GM23338 (cell line): ENCODE data around the gene PASK. TPM values are rescaled to one million over a fixed set of nuclear protein-coding genes. Genes with fewer than 3 reads are reported as not detected.

Experiments used
- ATAC-seq: fragments of 200-7000 bp; cut with Tn5 transposase; 3 replicates; pipeline ENCODE4 v1.9.1; 2020
- DNase-seq: peaks from one replicate; pipeline ENCODE4 v3.0.0-alpha.2; 2015; ENCODE audit warnings: low spot score
- H2AFZ ChIP-seq: fragments of 200-600 bp; sonication (generic); 2 replicates; pipeline ENCODE4 v1.8.0; 2016; ENCODE audit warnings: antibody characterized with exemption, mild to moderate bottlenecking, moderate library complexity
- H3F3A ChIP-seq: fragments of 200-600 bp; sonication (generic); replicated peaks from 2 replicates; pipeline ENCODE4 v1.8.0; 2017; ENCODE audit warnings: antibody characterized with exemption, mixed run types, low read depth
- H3K27ac ChIP-seq: fragments of 200-600 bp; sonication (generic); 2 replicates; pipeline ENCODE4 v1.6.1; 2016; ENCODE audit warnings: low read depth
- H3K27me3 ChIP-seq: fragments of 200-600 bp; sonication (generic); 2 replicates; pipeline ENCODE4 v1.8.0; 2016; ENCODE audit warnings: mild to moderate bottlenecking, mixed run types, moderate library complexity; ENCODE audit not compliant: insufficient read depth
- H3K36me3 ChIP-seq: fragments of 200-600 bp; sonication (generic); 2 replicates; pipeline ENCODE4 v1.8.0; 2016; ENCODE audit warnings: mild to moderate bottlenecking; ENCODE audit not compliant: insufficient read depth
- H3K4me1 ChIP-seq: fragments of 200-600 bp; sonication (generic); 2 replicates; pipeline ENCODE4 v1.8.0; 2016; ENCODE audit warnings: mild to moderate bottlenecking, moderate library complexity; ENCODE audit not compliant: insufficient read depth
- H3K4me2 ChIP-seq: fragments of 200-600 bp; sonication (generic); 2 replicates; pipeline ENCODE4 v1.7.1; 2017; ENCODE audit warnings: mixed run types
- H3K4me3 ChIP-seq: fragments of 200-600 bp; sonication (generic); 2 replicates; pipeline ENCODE4 v1.6.1; 2016; ENCODE audit warnings: mixed run types
- H3K79me2 ChIP-seq: fragments of 200-600 bp; sonication (generic); replicated peaks from 2 replicates; pipeline ENCODE4 v1.8.0; 2017; ENCODE audit warnings: mild to moderate bottlenecking; ENCODE audit not compliant: insufficient read depth
- H3K9me2 ChIP-seq: fragments of 200-600 bp; sonication (generic); 2 replicates; pipeline ENCODE4 v1.8.0; 2017; ENCODE audit not compliant: insufficient read depth
- H4K20me1 ChIP-seq: fragments of 200-600 bp; sonication (generic); replicated peaks from 2 replicates; pipeline ENCODE4 v1.8.0; 2017; ENCODE audit warnings: mild to moderate bottlenecking; ENCODE audit not compliant: insufficient read depth
- H3K27ac Mint-ChIP-seq: 2 replicates; pipeline ENCODE4 v1.8.0; 2020; ENCODE audit warnings: inconsistent platforms, mild to moderate bottlenecking, moderate library complexity, mixed read lengths
- H3K27me3 Mint-ChIP-seq: 3 replicates; pipeline ENCODE4 v1.8.0; 2022; ENCODE audit warnings: low read depth, mild to moderate bottlenecking, moderate library complexity, mixed read lengths, inconsistent platforms; ENCODE audit not compliant: insufficient read depth, poor library complexity
- H3K36me3 Mint-ChIP-seq: 3 replicates; pipeline ENCODE4 v1.8.0; 2021; ENCODE audit warnings: low read depth, mild to moderate bottlenecking, inconsistent platforms, moderate library complexity, mixed read lengths
- H3K4me1 Mint-ChIP-seq: 3 replicates; pipeline ENCODE4 v1.8.0; 2020; ENCODE audit warnings: mild to moderate bottlenecking, inconsistent platforms, mixed read lengths
- H3K4me3 Mint-ChIP-seq: 3 replicates; pipeline ENCODE4 v1.8.0; 2021; ENCODE audit warnings: moderate library complexity, mild to moderate bottlenecking, inconsistent platforms, mixed read lengths
- H3K9me3 Mint-ChIP-seq: 3 replicates; pipeline ENCODE4 v1.8.0; 2020; ENCODE audit warnings: moderate library complexity, mild to moderate bottlenecking, inconsistent platforms, mixed read lengths
- CREB1 ChIP-seq: fragments of 250-450 bp; sonication (Bioruptor Pico); IDR thresholded peaks from 2 replicates; pipeline ENCODE4 v1.5.0; 2020; ENCODE audit warnings: low read depth, mild to moderate bottlenecking, moderate library complexity
- EZH2 ChIP-seq: fragments of 200-600 bp; sonication (generic); IDR thresholded peaks from one replicate; pipeline ENCODE4 v1.8.0; 2017; ENCODE audit warnings: antibody characterized with exemption, mild to moderate bottlenecking, low read depth; ENCODE audit not compliant: unreplicated experiment
- EZH2phosphoT487 ChIP-seq: fragments of 200-600 bp; sonication (generic); IDR thresholded peaks from one replicate; pipeline ENCODE4 v1.8.1; 2018; ENCODE audit warnings: antibody characterized with exemption; ENCODE audit not compliant: unreplicated experiment
- JUNB ChIP-seq: IDR thresholded peaks from one replicate; pipeline ENCODE4 v1.6.1; 2016; ENCODE audit warnings: antibody characterized with exemption; ENCODE audit not compliant: unreplicated experiment
- ZNF114 ChIP-seq: fragments of 250-450 bp; sonication (Bioruptor Pico); IDR thresholded peaks from 2 replicates; pipeline ENCODE4 v1.5.0; 2020; ENCODE audit warnings: mild to moderate bottlenecking, moderate library complexity
- ZNF331 ChIP-seq: fragments of 250-450 bp; sonication (Bioruptor Pico); IDR thresholded peaks from 2 replicates; pipeline ENCODE4 v1.5.0; 2020; ENCODE audit warnings: low read depth, mild to moderate bottlenecking, moderate library complexity
- polyA plus RNA-seq: library from polyadenylated mRNA; unstranded; fragments of >200 nt; fragmentation: Nextera tagmentation; extraction: Ambion mirVana; gene quantifications from 2 replicates; pipeline ENCODE4 v1.2.1, GENCODE V29; 2016
- total RNA-seq: library from RNA; depleted of rRNA; stranded (reverse); fragments of >200 nt; shearing (Covaris generic); gene quantifications from 2 replicates; pipeline ENCODE4 v1.2.3, GENCODE V29; 2014
- TF ChIP-seq, protein P1 (sequence below), 2 experiments: fragments of 200-600 bp in 1 of 2; sonication (generic) in 1 of 2; conservative IDR thresholded peaks; 2 replicates each; pipeline versions ENCODE4 v1.5.1 to v1.6.1; 2016 to 2017; ENCODE audit warnings: antibody characterized with exemption in 2 of 2, low read depth in 2 of 2, mild to moderate bottlenecking in 2 of 2, moderate library complexity in 1 of 2
- TF ChIP-seq, protein P2 (sequence below): IDR thresholded peaks from 2 replicates; pipeline ENCODE4 v1.6.1; 2016; ENCODE audit warnings: antibody characterized with exemption
- TF ChIP-seq, protein P3 (sequence below): IDR thresholded peaks from one replicate; pipeline ENCODE4 v1.6.1; 2018; ENCODE audit warnings: antibody characterized with exemption; ENCODE audit not compliant: unreplicated experiment

The PASK gene
- total and polyA plus RNA-seq, 2 experiments from 2014 or later: 12.5 to 38.4 TPM

- Mint-ChIP-seq H3K4me3 (no peak overlapping the region), H3K36me3 (peaks cover 42% of the 10 kb centered on the region), H3K9me3 (no peaks in the 10 kb centered on the region), H3K27ac (no peak overlapping the region), H3K27me3 (no peaks in the 10 kb centered on the region), H3K4me1 (no peaks in the 10 kb centered on the region)
- Histone ChIP-seq H3K27ac (no peak overlapping the region), H3K36me3 (peaks cover 14% of the 10 kb centered on the region), H3K9me2 (no peaks in the 10 kb centered on the region), H4K20me1 (no peaks in the 10 kb centered on the region; the same call in 1 of the 2 replicates), H3K4me2 (no peak overlapping the region), H3F3A (no peaks in the 10 kb centered on the region), H3K79me2 (peaks cover 22% of the 10 kb centered on the region; the same call in 1 of the 2 replicates), H2AFZ (no peak overlapping the region), H3K4me3 (no peak overlapping the region), H3K27me3 (no peaks in the 10 kb centered on the region), H3K4me1 (no peaks in the 10 kb centered on the region)
- TF ChIP-seq, protein P1, sequence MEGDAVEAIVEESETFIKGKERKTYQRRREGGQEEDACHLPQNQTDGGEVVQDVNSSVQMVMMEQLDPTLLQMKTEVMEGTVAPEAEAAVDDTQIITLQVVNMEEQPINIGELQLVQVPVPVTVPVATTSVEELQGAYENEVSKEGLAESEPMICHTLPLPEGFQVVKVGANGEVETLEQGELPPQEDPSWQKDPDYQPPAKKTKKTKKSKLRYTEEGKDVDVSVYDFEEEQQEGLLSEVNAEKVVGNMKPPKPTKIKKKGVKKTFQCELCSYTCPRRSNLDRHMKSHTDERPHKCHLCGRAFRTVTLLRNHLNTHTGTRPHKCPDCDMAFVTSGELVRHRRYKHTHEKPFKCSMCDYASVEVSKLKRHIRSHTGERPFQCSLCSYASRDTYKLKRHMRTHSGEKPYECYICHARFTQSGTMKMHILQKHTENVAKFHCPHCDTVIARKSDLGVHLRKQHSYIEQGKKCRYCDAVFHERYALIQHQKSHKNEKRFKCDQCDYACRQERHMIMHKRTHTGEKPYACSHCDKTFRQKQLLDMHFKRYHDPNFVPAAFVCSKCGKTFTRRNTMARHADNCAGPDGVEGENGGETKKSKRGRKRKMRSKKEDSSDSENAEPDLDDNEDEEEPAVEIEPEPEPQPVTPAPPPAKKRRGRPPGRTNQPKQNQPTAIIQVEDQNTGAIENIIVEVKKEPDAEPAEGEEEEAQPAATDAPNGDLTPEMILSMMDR (conservative IDR thresholded peaks at IDR 0.05; ENCODE audit: low read depth in 2 of 2): no peak
- no peak for TF ChIP-seq ZNF331 (CRISPR knock-in tag)
- TF ChIP-seq CREB1: no peak
- no peak for ATAC-seq
- no peak for DNase-seq
Measured at GRCh38 chr2:241139531-241140444, 9.5 kb downstream of the PASK start.

- no peak overlapping the region for H2AFZ ChIP-seq
- peaks cover 14% of the 10 kb centered on the region for H3K36me3 ChIP-seq
- H3K27me3 ChIP-seq: no peaks in the 10 kb centered on the region
- Mint-ChIP-seq H3K9me3 (no peaks in the 10 kb centered on the region), H3K4me1 (no peaks in the 10 kb centered on the region), H3K36me3 (peaks cover 49% of the 10 kb centered on the region), H3K27me3 (no peaks in the 10 kb centered on the region), H3K27ac (no peak overlapping the region), H3K4me3 (no peak overlapping the region)
- no peaks in the 10 kb centered on the region; the same call in 1 of the 2 replicates for H4K20me1 ChIP-seq
- ATAC-seq (no peak), DNase-seq (no peak)
- no peak overlapping the region for H3K4me2 ChIP-seq
- H3K4me1 ChIP-seq: no peaks in the 10 kb centered on the region
- no peaks in the 10 kb centered on the region for H3K9me2 ChIP-seq
- no peak overlapping the region for H3K4me3 ChIP-seq
- no peaks in the 10 kb centered on the region for H3F3A ChIP-seq
- H3K79me2 ChIP-seq: 0 out of 2 replicates have a peak, but pooled peaks cover 12% of the 10 kb centered on the region
- no peak overlapping the region for H3K27ac ChIP-seq
- TF ChIP-seq ZNF114: no peak
- no peak for TF ChIP-seq JUNB
- TF ChIP-seq EZH2phosphoT487: no peak
- TF ChIP-seq, protein P2, sequence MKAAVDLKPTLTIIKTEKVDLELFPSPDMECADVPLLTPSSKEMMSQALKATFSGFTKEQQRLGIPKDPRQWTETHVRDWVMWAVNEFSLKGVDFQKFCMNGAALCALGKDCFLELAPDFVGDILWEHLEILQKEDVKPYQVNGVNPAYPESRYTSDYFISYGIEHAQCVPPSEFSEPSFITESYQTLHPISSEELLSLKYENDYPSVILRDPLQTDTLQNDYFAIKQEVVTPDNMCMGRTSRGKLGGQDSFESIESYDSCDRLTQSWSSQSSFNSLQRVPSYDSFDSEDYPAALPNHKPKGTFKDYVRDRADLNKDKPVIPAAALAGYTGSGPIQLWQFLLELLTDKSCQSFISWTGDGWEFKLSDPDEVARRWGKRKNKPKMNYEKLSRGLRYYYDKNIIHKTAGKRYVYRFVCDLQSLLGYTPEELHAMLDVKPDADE: no peak
- no peak for TF ChIP-seq ZNF331 (CRISPR knock-in tag)
- TF ChIP-seq EZH2: no peak
- TF ChIP-seq, protein P3, sequence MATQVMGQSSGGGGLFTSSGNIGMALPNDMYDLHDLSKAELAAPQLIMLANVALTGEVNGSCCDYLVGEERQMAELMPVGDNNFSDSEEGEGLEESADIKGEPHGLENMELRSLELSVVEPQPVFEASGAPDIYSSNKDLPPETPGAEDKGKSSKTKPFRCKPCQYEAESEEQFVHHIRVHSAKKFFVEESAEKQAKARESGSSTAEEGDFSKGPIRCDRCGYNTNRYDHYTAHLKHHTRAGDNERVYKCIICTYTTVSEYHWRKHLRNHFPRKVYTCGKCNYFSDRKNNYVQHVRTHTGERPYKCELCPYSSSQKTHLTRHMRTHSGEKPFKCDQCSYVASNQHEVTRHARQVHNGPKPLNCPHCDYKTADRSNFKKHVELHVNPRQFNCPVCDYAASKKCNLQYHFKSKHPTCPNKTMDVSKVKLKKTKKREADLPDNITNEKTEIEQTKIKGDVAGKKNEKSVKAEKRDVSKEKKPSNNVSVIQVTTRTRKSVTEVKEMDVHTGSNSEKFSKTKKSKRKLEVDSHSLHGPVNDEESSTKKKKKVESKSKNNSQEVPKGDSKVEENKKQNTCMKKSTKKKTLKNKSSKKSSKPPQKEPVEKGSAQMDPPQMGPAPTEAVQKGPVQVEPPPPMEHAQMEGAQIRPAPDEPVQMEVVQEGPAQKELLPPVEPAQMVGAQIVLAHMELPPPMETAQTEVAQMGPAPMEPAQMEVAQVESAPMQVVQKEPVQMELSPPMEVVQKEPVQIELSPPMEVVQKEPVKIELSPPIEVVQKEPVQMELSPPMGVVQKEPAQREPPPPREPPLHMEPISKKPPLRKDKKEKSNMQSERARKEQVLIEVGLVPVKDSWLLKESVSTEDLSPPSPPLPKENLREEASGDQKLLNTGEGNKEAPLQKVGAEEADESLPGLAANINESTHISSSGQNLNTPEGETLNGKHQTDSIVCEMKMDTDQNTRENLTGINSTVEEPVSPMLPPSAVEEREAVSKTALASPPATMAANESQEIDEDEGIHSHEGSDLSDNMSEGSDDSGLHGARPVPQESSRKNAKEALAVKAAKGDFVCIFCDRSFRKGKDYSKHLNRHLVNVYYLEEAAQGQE: no peak
Measured at GRCh38 chr2:241138471-241138870, 10.8 kb downstream of the PASK start.
